Lung (tissue), 12 donors: ENCODE results near the gene UNC5A. TPM values are rescaled to one million over a fixed set of nuclear protein-coding genes. Genes with fewer than 3 reads are reported as not detected.

Experiments used
- ATAC-seq: fragments of 200-7000 bp; cut with Tn5 transposase; one replicate; pipeline ENCODE4 v1.9.1; 2020; ENCODE audit warnings: moderate number of reproducible peaks; ENCODE audit not compliant: insufficient read depth, low FRiP score
- DNase-seq, 3 donors: peaks; one replicate each; pipeline ENCODE4 v3.0.0-alpha.2; 2013 to 2017
- H3K27ac ChIP-seq, 2 donors: one replicate each; pipeline ENCODE4 v1.5.1; 2013; ENCODE audit warnings: mild to moderate bottlenecking in 2 of 2, moderate library complexity in 2 of 2, control low read depth in 1 of 2, inconsistent platforms in 1 of 2, low read depth in 1 of 2, low read length in 1 of 2
- H3K27me3 ChIP-seq, 3 donors: one replicate each; pipeline ENCODE4 v1.5.1; 2013; ENCODE audit warnings: low read length in 2 of 3; ENCODE audit not compliant: control insufficient read depth in 3 of 3, insufficient read depth in 3 of 3
- H3K36me3 ChIP-seq, 4 donors: one replicate each; pipeline ENCODE4 v1.5.1; 2013; ENCODE audit warnings: low read length in 4 of 4, mild to moderate bottlenecking in 1 of 4, moderate library complexity in 1 of 4; ENCODE audit not compliant: control insufficient read depth in 4 of 4, insufficient read depth in 4 of 4
- H3K4me1 ChIP-seq, 5 donors: one replicate each; pipeline ENCODE4 v1.5.1; 2013; ENCODE audit warnings: low read length in 5 of 5, mild to moderate bottlenecking in 2 of 5, moderate library complexity in 1 of 5; ENCODE audit not compliant: control insufficient read depth in 5 of 5, insufficient read depth in 5 of 5
- H3K4me3 ChIP-seq: one replicate; pipeline ENCODE4 v1.5.1; 2013; ENCODE audit warnings: mild to moderate bottlenecking, control low read depth, moderate library complexity
- H3K9ac ChIP-seq, 2 donors: one replicate each; pipeline ENCODE4 v1.5.1; 2013; ENCODE audit warnings: low read length in 2 of 2, control low read depth in 1 of 2; ENCODE audit not compliant: insufficient read depth in 1 of 2
- H3K9me3 ChIP-seq, 4 donors: one replicate each; pipeline ENCODE4 v1.5.1; 2013; ENCODE audit warnings: low read length in 3 of 4, mild to moderate bottlenecking in 1 of 4, moderate library complexity in 1 of 4; ENCODE audit not compliant: control insufficient read depth in 4 of 4, insufficient read depth in 3 of 4
- WGBS, 2 donors: extraction: QIAGEN DNeasy Blood & Tissue Kit; methylation state at CpG; one replicate each; pipeline ENCODE4 v1.1.7; 2013; 5-methylcytosine and 5-hydroxymethylcytosine counted together
- polyA plus RNA-seq, 2 donors: library from polyadenylated mRNA; stranded (reverse); fragments of 200-250 nt; gene quantifications; one replicate each; pipeline ENCODE4 v1.2.1, GENCODE V29; 2013
- total RNA-seq, 2 donors: library from RNA; depleted of rRNA in 1 of 2; stranded (reverse); fragments of >200 nt in 1 of 2; gene quantifications; one replicate each; pipeline ENCODE4 v1.2.1, GENCODE V29; 2014 to 2021
- TF ChIP-seq, protein P1 (sequence below): IDR thresholded peaks from 2 replicates; pipeline ENCODE4 v1.5.1; 2012; ENCODE audit warnings: mild to moderate bottlenecking; ENCODE audit errors: control extremely low read depth, extremely low read depth
- donor health status: control.
- donor health status: control.
- donor health status: Bipolar disorder and iron deficiency.
- donor health status: healthy.
- donor health status: DM: yes; HTN: yes; CAD: no.

UNC5A gene
- total and polyA plus RNA-seq, 4 donors, result 0.08 to 0.40 (median 0.13) TPM

DNA sequence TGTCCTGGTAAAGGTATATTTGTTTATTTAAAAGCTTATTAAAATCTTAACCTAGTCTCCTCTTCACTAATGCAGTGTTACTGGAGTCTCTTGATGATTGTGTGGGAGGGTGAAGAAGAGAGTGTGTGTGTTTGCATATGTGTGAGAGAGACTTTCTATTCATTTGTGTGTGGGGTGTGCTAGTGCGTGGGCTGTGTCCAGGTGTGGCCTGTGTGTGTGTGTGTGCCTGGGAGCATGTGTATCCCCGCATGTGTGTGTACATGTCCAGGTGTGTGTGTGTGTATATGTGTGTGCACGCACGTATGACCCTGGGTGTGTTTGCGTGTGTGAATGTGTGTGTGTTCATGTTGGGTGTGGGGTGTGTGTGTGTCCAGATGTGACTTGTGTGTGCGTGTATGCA lies 10.3 kb upstream of the UNC5A start:
- Histone ChIP-seq H3K9ac (no peak overlapping the region), H3K27me3 (peaks cover 0 to 57% (median 17%) of the 10 kb centered on the region in 3 donors), H3K9me3 (peaks cover 0 to 10% (median 0%) of the 10 kb centered on the region in 4 donors), H3K36me3 (no peaks in the 10 kb centered on the region), H3K4me3 (no peak overlapping the region), H3K4me1 (no peaks in the 10 kb centered on the region), H3K27ac (no peak overlapping the region)
- ATAC-seq (no peak), DNase-seq (no peak)
- TF ChIP-seq, protein P1, sequence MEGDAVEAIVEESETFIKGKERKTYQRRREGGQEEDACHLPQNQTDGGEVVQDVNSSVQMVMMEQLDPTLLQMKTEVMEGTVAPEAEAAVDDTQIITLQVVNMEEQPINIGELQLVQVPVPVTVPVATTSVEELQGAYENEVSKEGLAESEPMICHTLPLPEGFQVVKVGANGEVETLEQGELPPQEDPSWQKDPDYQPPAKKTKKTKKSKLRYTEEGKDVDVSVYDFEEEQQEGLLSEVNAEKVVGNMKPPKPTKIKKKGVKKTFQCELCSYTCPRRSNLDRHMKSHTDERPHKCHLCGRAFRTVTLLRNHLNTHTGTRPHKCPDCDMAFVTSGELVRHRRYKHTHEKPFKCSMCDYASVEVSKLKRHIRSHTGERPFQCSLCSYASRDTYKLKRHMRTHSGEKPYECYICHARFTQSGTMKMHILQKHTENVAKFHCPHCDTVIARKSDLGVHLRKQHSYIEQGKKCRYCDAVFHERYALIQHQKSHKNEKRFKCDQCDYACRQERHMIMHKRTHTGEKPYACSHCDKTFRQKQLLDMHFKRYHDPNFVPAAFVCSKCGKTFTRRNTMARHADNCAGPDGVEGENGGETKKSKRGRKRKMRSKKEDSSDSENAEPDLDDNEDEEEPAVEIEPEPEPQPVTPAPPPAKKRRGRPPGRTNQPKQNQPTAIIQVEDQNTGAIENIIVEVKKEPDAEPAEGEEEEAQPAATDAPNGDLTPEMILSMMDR, result no peak
- WGBS, 2 donors, result 92 to 95% methylated on average over 6 of the region's 6 CpGs

DNA sequence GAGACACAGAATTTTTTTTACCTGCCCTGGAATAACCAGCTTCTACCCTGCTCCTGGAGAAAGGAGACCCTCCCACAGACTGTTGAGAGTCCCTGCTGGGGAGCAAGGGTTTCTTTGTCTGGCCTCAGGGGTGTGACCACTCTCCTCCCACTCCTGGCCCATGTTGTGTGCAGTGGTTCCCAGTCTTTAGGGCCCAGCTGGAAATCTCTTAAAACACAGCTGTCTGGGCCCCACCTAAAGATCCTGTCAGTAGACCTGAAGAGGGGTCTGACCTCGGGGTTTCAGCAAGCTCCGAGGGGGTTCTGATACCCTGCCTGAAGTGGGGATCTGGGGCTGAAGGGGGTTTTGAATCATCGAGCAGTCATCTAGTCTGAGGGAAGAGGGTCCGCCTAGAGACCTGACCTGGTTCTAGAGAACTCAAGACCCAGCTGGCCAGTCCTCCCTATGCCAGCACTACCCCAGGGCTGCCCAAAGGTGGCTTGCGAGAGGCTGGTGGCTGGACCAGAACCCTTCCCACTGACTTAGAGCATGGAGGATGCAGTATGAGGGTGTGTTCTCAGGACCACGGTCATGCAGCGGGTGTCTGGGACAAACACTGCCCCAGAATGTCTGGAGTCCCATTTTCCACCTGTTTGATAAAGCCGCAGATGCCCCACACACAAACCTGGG lies 8.1 kb upstream of the UNC5A start:
- Histone ChIP-seq H3K9me3 (peaks cover 0 to 10% (median 0%) of the 10 kb centered on the region in 4 donors), H3K4me1 (no peaks in the 10 kb centered on the region), H3K27me3 (peaks cover under 1 to 47% (median 14%) of the 10 kb centered on the region in 3 donors), H3K4me3 (no peak overlapping the region), H3K9ac (no peak overlapping the region), H3K36me3 (no peaks in the 10 kb centered on the region), H3K27ac (no peak overlapping the region)
- TF ChIP-seq, protein P1, result no peak
- 87 to 91% methylated on average over 8 of the region's 8 CpGs for WGBS, 2 donors
- DNase-seq, result no peak
- ATAC-seq, result no peak

DNA sequence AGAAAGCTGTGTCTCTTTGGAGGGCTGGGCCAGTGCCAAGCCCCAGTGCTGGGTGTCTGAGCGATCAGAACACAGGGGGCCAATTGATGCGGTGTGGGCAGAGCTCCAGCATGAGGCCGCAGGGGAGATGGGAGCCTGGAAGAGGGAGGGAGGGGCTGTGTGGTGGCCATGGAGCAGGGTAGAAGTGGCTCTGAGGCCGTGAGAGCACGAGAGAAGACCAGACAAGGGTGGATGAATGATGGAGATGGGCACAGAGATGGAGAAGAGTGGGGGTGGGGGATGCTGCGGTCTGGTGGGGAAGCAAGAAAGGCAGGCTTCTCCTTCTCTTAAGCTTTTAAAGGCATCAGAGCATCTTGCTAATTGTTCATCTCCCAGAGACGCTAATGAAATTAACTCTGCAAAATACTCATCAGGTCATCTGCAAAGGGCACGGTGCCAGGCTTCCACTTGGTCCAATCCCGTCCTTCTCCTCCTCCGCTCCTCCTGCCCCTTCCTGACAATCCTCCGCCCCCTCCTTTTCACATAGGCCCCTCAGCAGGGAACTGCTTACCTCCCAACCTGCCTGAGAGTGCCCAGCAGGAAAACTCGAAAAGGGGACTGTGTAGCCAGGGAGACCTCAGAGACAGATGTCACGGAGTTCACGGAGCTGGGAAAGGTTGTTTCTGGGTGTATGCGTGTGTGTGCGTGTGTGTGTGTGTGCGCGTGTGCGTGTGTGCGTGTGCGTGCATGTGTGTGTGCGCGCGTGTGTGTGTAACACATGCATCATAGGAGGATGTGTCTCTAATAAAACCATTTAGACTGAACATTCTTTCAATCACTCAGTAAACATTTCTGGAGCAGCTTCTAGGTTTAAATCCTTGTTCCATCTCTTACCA lies 7.1 kb upstream of the UNC5A start:
- H3K27ac ChIP-seq, result no peak overlapping the region
- no peak overlapping the region for H3K4me3 ChIP-seq
- TF ChIP-seq, protein P1, result no peak
- H3K9ac ChIP-seq, result no peak overlapping the region
- WGBS, 2 donors, result 58 to 65% methylated on average over 24 of the region's 24 CpGs
- H3K4me1 ChIP-seq, result no peaks in the 10 kb centered on the region
- H3K9me3 ChIP-seq, result peaks cover 0 to 14% (median 0%) of the 10 kb centered on the region in 4 donors
- H3K27me3 ChIP-seq, result peaks cover 3 to 48% (median 19%) of the 10 kb centered on the region in 3 donors
- no peak for ATAC-seq
- H3K36me3 ChIP-seq, result no peaks in the 10 kb centered on the region
- no peak for DNase-seq
